Vagina (tissue), 2 donors: Measurements from ENCODE around the gene ACSL3. TPM values are rescaled to one million over a fixed set of nuclear protein-coding genes. Genes with fewer than 3 reads are reported as not detected.
A peak's percentile ranks its signal among the peaks of the same experiment; 100 is the strongest.

Experiments used
- DNase-seq, 2 donors: peaks; one replicate each; pipeline ENCODE4 v3.0.0-alpha.2; 2017; ENCODE audit errors: extremely low spot score in 2 of 2
- H3K27ac ChIP-seq: fragments of 200-600 bp; sonication (generic); one replicate; pipeline ENCODE4 v1.5.1; 2019
- H3K27me3 ChIP-seq: fragments of 200-600 bp; sonication (generic); one replicate; pipeline ENCODE4 v1.5.1; 2019
- H3K36me3 ChIP-seq, 2 donors: fragments of 200-600 bp; sonication (generic); one replicate each; pipeline ENCODE4 v1.5.1; 2017 to 2019
- H3K4me1 ChIP-seq: fragments of 200-600 bp; sonication (generic); one replicate; pipeline ENCODE4 v1.5.1; 2019
- H3K4me3 ChIP-seq, 2 donors: fragments of 200-600 bp; sonication (generic); 1 replicate in 1 of 2; 2 replicates in 1 of 2; pipeline ENCODE4 v1.5.1; 2016 to 2019
- H3K9me3 ChIP-seq: fragments of 200-600 bp; sonication (generic); one replicate; pipeline ENCODE4 v1.5.1; 2019
- POLR2A ChIP-seq, 2 donors: fragments of 450-650 bp; IDR thresholded peaks; one replicate each; pipeline ENCODE4 v1.6.1; 2017; ENCODE audit warnings: antibody characterized with exemption in 2 of 2, mild to moderate bottlenecking in 2 of 2, moderate library complexity in 2 of 2
- POLR2AphosphoS5 ChIP-seq, 2 donors: sonication (generic); formaldehyde crosslinking; IDR thresholded peaks; one replicate each; pipeline ENCODE4 v1.9.0; 2017; ENCODE audit warnings: antibody characterized with exemption in 2 of 2, mild to moderate bottlenecking in 2 of 2, low read depth in 1 of 2; ENCODE audit not compliant: insufficient read depth in 1 of 2
- intact Hi-C: fragments of 100-400 bp; cut with DNase I; formaldehyde crosslinking; loops from one replicate; pipeline ENCODE4 v1.15.1; 2023
- total RNA-seq: library from RNA; depleted of rRNA; stranded (reverse); fragments of >200 nt; gene quantifications from one replicate; pipeline ENCODE4 v1.2.3, GENCODE V29; 2016
- TF ChIP-seq, protein P1 (sequence below), 3 experiments: fragments of 450-650 bp in 2 of 3; fragments of 200-600 bp in 1 of 3; sonication (generic) in 1 of 3; IDR thresholded peaks; one replicate each; pipeline ENCODE4 v1.5.1; 2017 to 2019; ENCODE audit warnings: antibody characterized with exemption in 3 of 3, mild to moderate bottlenecking in 2 of 3, moderate library complexity in 2 of 3

The ACSL3 gene
- total RNA-seq, 1 donor from 2014 or later: 60.4 TPM

DNA sequence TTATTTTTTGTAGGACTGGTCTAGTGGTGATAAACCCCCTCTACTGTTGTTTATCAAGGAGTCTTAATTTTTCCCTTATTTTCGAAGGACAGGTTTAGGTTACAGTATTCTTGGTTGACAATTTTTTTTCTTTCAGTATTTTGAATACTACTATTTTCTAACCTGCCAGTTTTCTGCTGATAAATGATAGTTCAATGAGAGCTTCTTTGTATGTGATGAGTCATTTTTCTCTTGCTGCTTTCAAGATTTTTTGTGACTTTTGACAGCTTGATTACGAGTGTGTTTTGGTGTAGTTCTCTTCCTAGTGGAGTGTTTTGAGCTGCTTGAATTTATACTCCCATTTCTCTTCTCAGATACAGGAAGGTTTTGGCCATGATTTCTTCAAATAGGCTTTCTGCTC is 77.5 kb downstream of the ACSL3 start:
- Histone ChIP-seq H3K9me3 (no peaks in the 10 kb centered on the region), H3K4me3 (no peak overlapping the region), H3K4me1 (no peaks in the 10 kb centered on the region), H3K36me3 (peaks cover 0 to 39% of the 10 kb centered on the region in 2 donors), H3K27me3 (no peaks in the 10 kb centered on the region), H3K27ac (no peak overlapping the region)
- intact Hi-C loops: no loop called here
- no peak for TF ChIP-seq POLR2A (IDR thresholded peaks at IDR 0.05)
- no peak for TF ChIP-seq POLR2AphosphoS5 (IDR thresholded peaks at IDR 0.05; ENCODE audit: insufficient read depth in 1 of 2, low read depth in 1 of 2)
- TF ChIP-seq, protein P1, sequence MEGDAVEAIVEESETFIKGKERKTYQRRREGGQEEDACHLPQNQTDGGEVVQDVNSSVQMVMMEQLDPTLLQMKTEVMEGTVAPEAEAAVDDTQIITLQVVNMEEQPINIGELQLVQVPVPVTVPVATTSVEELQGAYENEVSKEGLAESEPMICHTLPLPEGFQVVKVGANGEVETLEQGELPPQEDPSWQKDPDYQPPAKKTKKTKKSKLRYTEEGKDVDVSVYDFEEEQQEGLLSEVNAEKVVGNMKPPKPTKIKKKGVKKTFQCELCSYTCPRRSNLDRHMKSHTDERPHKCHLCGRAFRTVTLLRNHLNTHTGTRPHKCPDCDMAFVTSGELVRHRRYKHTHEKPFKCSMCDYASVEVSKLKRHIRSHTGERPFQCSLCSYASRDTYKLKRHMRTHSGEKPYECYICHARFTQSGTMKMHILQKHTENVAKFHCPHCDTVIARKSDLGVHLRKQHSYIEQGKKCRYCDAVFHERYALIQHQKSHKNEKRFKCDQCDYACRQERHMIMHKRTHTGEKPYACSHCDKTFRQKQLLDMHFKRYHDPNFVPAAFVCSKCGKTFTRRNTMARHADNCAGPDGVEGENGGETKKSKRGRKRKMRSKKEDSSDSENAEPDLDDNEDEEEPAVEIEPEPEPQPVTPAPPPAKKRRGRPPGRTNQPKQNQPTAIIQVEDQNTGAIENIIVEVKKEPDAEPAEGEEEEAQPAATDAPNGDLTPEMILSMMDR (IDR thresholded peaks at IDR 0.05): no peak
- no peak for DNase-seq

DNA sequence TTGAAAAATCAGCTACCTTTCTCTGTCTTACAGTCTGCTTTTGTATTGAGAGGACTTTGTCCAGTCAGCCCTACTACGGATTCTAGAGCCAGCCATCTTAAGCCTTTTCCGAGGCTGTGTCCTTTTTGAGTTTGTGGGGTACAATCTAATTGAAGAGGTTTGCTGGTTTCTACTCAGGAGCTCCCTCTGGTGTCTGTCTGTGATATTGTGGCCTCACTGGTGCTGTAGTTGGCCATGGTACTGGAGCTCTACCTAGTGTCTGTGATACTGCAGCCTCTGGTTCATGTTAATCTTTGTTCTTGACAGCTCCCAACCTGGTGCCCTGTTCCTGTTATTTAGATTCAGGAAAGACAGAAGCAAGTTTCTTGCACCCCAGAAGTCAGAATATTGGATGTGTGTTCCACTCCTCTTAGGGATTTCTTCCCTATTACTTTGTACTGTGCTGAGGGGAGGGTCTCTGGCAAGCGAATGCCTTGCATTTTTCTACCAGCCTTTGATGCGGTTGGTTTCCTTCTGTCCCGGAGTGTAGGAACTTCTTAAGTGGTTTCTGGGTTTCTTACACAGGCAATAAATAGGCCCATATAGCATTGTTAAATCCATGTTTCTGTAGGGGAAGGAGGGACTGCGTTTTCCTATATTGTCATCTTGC is 78.5 kb downstream of the ACSL3 start:
- no peaks in the 10 kb centered on the region for H3K27me3 ChIP-seq
- no peak overlapping the region for H3K27ac ChIP-seq
- H3K9me3 ChIP-seq: no peaks in the 10 kb centered on the region
- no peak for TF ChIP-seq POLR2A (IDR thresholded peaks at IDR 0.05)
- TF ChIP-seq POLR2AphosphoS5 (IDR thresholded peaks at IDR 0.05; ENCODE audit: insufficient read depth in 1 of 2, low read depth in 1 of 2): no peak
- TF ChIP-seq, protein P1 (IDR thresholded peaks at IDR 0.05): peak in 2 of 3 experiments; percentile 7 to 17
- intact Hi-C loops: no loop called here
- peaks cover 5% of the 10 kb centered on the region for H3K4me1 ChIP-seq
- DNase-seq: no peak
- H3K36me3 ChIP-seq: peaks cover 0 to 32% of the 10 kb centered on the region in 2 donors
- H3K4me3 ChIP-seq: no peak overlapping the region

DNA sequence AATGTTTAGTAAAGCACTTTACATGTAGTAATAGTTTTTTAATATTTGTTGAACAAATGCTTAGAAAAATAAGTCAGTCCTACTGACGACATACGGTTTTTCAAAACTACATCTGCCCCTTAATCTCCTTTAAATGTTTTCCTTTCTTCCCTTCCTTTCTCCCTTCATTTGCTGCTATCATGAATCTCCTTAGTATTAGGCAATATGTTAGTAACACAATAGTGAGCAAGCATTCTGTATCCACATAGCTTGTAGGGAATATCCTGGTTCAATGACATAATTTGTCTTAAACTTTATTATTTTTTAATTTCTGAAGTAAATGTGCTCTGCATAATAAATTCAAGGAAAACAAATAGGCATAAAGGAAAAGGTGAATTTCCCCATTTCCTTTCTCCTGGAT is 79.1 kb downstream of the ACSL3 start:
- no peak for DNase-seq
- H3K27me3 ChIP-seq: no peaks in the 10 kb centered on the region
- intact Hi-C loops: no loop called here
- TF ChIP-seq POLR2AphosphoS5 (IDR thresholded peaks at IDR 0.05; ENCODE audit: insufficient read depth in 1 of 2, low read depth in 1 of 2) (no peak), POLR2A (IDR thresholded peaks at IDR 0.05) (no peak)
- TF ChIP-seq, protein P1 (IDR thresholded peaks at IDR 0.05): no peak
- no peak overlapping the region for H3K27ac ChIP-seq
- H3K9me3 ChIP-seq: no peaks in the 10 kb centered on the region
- H3K4me3 ChIP-seq: no peak overlapping the region
- peaks cover 9% of the 10 kb centered on the region for H3K4me1 ChIP-seq
- H3K36me3 ChIP-seq: peaks cover 0 to 25% of the 10 kb centered on the region in 2 donors

DNA sequence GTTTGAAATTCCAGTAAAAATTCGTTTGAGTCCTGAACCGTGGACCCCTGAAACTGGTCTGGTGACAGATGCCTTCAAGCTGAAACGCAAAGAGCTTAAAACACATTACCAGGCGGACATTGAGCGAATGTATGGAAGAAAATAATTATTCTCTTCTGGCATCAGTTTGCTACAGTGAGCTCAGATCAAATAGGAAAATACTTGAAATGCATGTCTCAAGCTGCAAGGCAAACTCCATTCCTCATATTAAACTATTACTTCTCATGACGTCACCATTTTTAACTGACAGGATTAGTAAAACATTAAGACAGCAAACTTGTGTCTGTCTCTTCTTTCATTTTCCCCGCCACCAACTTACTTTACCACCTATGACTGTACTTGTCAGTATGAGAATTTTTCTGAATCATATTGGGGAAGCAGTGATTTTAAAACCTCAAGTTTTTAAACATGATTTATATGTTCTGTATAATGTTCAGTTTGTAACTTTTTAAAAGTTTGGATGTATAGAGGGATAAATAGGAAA is 80.7 kb downstream of the ACSL3 start:
- intact Hi-C loops: no loop called here

DNA sequence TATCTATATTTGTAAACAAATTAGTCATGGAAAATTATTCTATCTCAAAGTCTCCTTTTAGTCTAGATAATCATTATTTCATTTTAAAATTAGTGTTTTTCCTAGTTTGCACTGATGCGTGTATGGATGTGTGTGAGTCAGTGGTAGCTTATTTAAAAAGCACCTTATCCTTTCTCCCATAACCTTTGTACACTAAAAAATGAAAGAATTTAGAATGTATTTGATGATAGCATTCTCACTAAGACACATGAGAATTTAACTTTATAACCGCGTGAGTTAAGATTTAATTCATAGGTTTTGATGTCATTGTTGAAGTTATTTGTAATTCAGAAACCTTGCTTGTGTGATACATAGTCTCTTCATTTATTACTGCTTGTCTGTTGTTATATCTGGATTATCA is 81.7 kb downstream of the ACSL3 start:
- Histone ChIP-seq H3K4me3 (no peak overlapping the region), H3K4me1 (peaks cover 9% of the 10 kb centered on the region), H3K36me3 (peaks cover 0 to 14% of the 10 kb centered on the region in 2 donors), H3K9me3 (no peaks in the 10 kb centered on the region), H3K27me3 (no peaks in the 10 kb centered on the region), H3K27ac (no peak overlapping the region)
- no peak for DNase-seq
- TF ChIP-seq, protein P1 (IDR thresholded peaks at IDR 0.05): no peak
- TF ChIP-seq POLR2AphosphoS5 (IDR thresholded peaks at IDR 0.05; ENCODE audit: insufficient read depth in 1 of 2, low read depth in 1 of 2): no peak
- no peak for TF ChIP-seq POLR2A (IDR thresholded peaks at IDR 0.05)
- intact Hi-C loops: no loop called here

More for the DNA sequence above, 80.7 kb downstream of the ACSL3 start:
- no peaks in the 10 kb centered on the region for H3K27me3 ChIP-seq
- H3K4me3 ChIP-seq: no peak overlapping the region
- no peak for DNase-seq
- peaks cover 9% of the 10 kb centered on the region for H3K4me1 ChIP-seq
- TF ChIP-seq POLR2AphosphoS5 (IDR thresholded peaks at IDR 0.05; ENCODE audit: insufficient read depth in 1 of 2, low read depth in 1 of 2): no peak
- no peak overlapping the region for H3K27ac ChIP-seq
- H3K9me3 ChIP-seq: no peaks in the 10 kb centered on the region
- H3K36me3 ChIP-seq: peaks cover 0 to 18% of the 10 kb centered on the region in 2 donors
